ENCODE results near the gene LGALS3BP.

Gene LGALS3BP

DNA sequence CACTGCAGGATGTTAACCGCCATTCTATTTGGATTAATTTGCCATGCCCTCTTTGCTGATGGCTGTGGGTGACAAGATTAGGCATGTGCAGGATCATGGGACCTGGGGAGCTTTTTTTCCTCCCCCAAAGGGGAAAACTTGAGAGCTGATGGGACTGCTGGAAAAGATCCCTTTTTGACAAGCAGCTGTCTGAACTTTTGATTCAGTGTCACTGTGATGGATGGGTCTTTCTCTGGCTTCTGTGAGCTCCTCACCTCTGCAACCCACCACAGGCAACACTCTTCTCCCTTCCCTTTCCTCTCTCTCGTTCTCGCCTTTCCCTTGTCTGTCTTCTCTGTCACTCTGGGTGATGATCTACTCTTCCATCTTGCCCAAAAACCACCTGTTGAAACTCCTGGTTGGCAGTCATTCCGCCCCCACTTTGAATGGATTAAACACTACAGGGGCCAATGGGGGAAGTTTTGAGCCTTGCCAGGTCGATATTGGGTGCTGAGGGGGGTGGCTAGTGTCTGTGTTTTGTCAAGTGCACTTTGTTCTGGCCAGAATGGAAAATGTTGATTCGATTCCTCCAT lies 32.9 kb upstream of the LGALS3BP start:
- DNase-seq: no peak

DNA sequence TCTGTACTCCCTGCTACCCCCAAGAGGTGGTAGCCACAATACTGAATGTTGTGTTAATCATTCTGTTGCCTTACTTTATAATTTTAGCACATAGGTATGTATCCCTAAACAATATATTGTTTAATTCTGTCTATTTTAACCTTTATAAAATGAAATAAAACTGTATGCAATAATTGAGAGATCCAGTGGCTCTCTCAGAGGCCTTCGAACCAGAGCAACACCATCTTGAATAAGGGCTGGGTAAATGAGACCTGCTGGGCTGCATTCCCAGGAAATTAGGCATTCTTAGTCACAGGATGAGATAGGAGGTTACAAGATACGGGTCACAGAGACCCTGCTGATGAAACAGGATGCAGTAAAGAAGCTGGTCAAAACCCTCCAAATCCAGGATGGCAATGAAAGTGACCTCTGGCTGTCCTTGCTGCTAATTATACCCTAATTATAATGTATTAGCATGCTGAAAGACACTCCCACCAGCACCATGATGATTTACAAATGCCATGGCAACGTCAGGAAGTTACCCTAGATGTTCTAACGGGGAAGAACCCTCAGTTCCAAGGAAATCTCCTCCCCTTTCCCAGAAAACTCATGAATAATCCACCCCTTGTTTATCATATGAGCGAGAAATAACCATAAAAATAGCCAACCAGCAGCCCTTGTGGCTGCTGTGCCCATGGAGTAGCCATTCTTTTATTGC lies 31.9 kb upstream of the LGALS3BP start:
- DNase-seq: no peak

DNA sequence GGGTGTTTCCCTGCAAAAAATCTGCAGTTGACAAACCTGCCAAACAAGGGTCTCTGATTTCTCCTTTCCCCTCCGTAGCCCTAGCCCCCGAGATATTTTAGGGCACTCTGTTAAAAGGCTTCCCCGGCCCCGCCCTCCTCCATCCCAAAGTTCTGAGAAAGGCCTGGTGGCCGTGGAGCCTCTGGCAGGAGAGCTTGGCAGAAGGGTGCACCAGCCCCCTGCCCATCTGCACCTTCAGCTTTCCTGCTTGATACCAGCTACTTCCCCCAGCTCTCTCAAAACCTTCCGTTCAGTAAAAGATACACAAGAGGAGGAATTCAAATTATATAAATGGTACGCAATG lies 30.6 kb upstream of the LGALS3BP start:
- DNase-seq: no peak

- peak; percentile 75 for DNase-seq
Measured at GRCh38 chr17:79009397-79010303, 29.9 kb upstream of the LGALS3BP start, which contains the start of gene CANT1. TSS of gene CANT1 (minus strand) at chr17:79009764. CDS start at chr17:78997622, 12,142 bp downstream.

- no peak for DNase-seq
Measured at GRCh38 chr17:79008666-79009387, 29.1 kb upstream of the LGALS3BP start.

GRCh38 chr17:79007504-79008381 lies 28.0 kb upstream of the LGALS3BP start:
- no peak for DNase-seq

- no peak for DNase-seq
Measured at GRCh38 chr17:79006794-79007503, 27.2 kb upstream of the LGALS3BP start.

DNA sequence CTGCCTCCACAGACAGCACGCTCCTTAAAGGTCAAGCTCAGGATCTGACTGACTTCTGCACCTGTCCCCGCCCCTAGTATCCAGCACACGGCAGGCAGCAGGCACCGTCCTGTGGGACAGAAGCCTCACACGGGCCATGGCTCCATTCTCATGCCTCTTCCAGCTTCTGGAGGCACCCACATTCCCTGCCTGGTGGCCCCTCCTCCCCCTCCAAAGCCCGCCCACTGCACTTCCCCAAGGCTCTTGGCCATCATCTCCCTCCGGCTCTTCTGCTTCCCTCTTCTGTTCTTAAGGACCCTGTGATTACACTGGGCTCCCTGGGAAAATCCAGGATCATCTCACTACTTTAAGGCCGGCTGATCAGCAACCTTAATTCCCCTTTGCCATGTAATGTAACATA lies 26.3 kb upstream of the LGALS3BP start:
- DNase-seq: no peak

DNA sequence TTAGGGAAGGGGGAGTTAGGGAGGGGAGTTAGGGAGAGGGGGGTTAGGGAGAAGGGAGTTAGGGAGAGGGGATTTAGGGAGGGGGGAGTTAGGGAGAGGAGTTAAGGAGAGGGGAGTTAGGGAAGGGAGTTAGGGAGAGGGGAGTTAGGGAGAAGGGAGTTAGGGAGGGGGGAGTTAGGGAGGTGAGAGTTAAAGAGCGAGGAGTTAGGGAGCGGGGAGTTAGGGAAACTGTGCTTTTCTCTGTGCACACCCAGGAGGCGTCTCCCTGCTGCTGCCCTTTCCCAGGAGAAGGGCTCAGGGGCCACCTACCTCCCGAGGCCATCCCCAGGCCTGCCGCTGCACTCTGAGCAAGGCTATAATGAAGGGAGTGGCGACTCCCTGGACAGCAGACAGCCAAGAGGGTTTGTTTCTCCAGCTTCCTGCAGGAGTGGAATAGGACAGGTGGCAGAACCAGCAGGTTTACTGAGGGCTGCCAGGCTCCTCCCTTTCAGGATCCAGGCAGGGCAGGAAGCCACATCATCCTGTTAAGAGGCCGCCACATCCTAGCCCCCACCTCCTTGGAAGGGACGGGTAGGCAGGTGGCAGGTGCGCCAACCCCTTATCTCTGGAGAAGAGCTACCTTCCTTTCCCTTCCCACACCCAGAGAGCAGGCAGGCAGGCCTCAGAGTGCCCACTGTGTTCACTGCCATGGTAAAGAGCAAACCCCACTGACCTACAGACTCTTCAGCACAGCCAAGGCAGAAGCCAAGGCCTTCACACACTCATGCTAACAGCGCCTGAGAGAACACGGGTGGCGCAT lies 25.5 kb upstream of the LGALS3BP start:
- DNase-seq: no peak

- DNase-seq: no peak
Measured at GRCh38 chr17:79003661-79004411, 24.1 kb upstream of the LGALS3BP start.

DNA sequence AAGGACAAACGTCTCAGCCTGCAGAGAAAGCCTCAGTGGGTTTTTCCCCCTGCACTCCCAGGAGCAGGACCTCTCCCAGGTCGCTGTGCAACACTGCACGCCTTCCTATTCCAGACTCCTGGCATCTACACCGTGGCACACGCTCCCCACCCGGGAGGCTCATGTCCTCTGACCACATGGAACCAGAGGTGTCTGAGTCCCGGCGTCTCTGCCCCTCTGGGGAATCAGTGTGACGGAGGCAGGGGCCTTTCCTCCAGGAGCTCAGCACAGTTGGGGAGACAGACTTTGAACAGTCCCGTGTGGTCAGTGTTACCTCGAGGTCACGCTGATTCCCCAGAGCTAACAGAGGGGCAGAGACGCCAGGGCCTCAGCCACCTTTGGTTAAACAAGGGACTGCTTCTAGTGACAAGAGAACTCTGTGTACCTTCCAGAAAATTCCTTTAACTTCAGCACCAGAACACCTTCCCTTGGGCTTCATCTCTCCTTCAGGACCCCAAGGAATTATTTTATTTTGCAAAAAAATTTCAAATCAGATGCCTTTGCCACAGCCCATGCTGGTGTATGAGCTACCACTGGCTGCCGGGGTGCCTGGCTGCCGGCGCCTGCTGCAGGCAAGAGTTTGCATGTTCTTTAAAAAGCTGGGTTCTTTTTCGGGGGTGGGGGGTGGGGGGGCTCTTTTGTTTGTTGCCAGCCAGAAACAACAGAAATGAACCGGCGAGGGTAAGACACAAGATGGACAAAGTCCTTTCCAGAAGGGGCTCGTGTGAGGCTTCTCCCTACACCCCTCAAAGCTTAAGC lies 23.3 kb upstream of the LGALS3BP start:
- no peak for DNase-seq

DNA sequence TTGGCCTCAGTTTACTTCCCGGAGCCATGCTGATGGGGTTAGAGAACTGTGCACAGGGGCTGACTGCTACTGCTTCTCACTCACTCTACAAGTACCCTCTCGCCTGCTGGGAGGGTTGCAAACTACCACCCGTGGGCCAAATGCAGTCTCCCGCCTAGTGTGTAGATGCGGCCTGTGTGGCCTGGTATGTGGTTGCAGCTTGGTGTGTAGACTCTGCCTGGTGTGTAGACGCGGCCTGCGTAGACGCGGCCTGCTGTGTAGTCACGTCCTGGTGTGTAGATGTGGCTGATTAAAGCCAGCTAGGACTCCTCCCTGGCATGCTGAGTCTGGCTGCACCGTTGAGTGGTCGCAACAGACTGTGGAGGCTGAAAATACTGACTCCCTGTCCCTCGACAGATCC lies 22.6 kb upstream of the LGALS3BP start:
- DNase-seq: no peak

- no peak for DNase-seq
Measured at GRCh38 chr17:79001190-79002020, 21.7 kb upstream of the LGALS3BP start.

- DNase-seq: no peak
Measured at GRCh38 chr17:79000396-79001189, 20.9 kb upstream of the LGALS3BP start.

DNA sequence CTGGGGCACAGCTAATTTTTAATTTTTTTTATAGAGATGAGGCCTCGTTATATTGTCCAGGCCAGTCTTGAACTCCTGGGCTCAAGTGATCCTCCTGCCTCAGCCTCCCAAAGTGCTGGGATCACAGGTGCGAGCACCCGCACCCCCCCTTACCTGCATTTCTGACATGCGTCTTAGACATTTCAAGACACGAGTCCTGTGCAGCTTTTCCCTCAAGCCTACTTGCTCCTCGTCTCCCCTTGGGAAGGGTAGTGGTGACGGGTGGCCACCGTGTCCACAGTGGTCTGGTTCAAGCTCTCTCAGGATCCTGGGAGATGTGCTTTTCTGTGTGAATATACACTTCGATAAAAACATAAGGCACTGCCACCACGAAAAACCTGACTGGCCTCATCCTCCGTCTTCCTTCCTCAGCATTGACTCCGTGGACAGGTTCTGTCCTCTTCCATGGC lies 20.2 kb upstream of the LGALS3BP start:
- no peak for DNase-seq

- DNase-seq: no peak
Measured at GRCh38 chr17:78999056-78999768, 19.5 kb upstream of the LGALS3BP start.

Data from NCI-H1092 treated with DMSO at 0.1 percent for 48 hours (cell line).